Measurements from ENCODE around the gene SLC22A16. TPM values are rescaled to one million over a fixed set of nuclear protein-coding genes. Genes with fewer than 3 reads are reported as not detected.

The SLC22A16 gene
- total RNA-seq, 1 donor from 2014 or later, result not detected

GRCh38 chr6:110467566-110468140 is 8.8 kb downstream of the SLC22A16 start:
- no peak for FAIRE-seq

GRCh38 chr6:110462884-110463481 is 13.4 kb downstream of the SLC22A16 start:
- H3K9me3 Mint-ChIP-seq (ENCODE audit: unreplicated experiment), result peaks cover 31% of the 10 kb centered on the region
- DNase-seq (ENCODE audit: low read depth), result no peak
- Histone ChIP-seq H3K9me3 (ENCODE audit: insufficient read depth, low read depth, low read length) (no peaks in the 10 kb centered on the region), H3K36me3 (ENCODE audit: insufficient read depth, low read length) (no peaks in the 10 kb centered on the region), H3K27ac (ENCODE audit: low read depth, low read length) (no peak overlapping the region), H3K9ac (ENCODE audit: low read length) (no peak overlapping the region), H3K4me2 (ENCODE audit: low read length) (no peak overlapping the region), H3K27me3 (ENCODE audit: insufficient read depth, low read length) (peaks cover 4% of the 10 kb centered on the region), H3K4me1 (ENCODE audit: insufficient read depth, low read length) (no peaks in the 10 kb centered on the region), H4K20me1 (ENCODE audit: insufficient read depth, low read length) (no peaks in the 10 kb centered on the region), H3K79me2 (ENCODE audit: insufficient read depth, low read length) (no peaks in the 10 kb centered on the region), H2AFZ (ENCODE audit: low read depth, low read length) (no peak overlapping the region), H3K4me3 (ENCODE audit: insufficient read depth, low read depth, low read length) (no peak overlapping the region)
- TF ChIP-seq EZH2 (IDR thresholded peaks at IDR 0.05; ENCODE audit: insufficient read depth, low read length) (no peak), CTCF (IDR thresholded peaks at IDR 0.05; ENCODE audit: insufficient read depth, low read depth, low read length) (no peak)
- H3K36me3 Mint-ChIP-seq (ENCODE audit: low read depth, unreplicated experiment), result peaks cover 2% of the 10 kb centered on the region
- H3K4me3 Mint-ChIP-seq (ENCODE audit: unreplicated experiment), result no peak overlapping the region
- H3K4me1 Mint-ChIP-seq (ENCODE audit: low read depth, unreplicated experiment), result no peaks in the 10 kb centered on the region
- H3K27me3 Mint-ChIP-seq (ENCODE audit: low read depth, unreplicated experiment), result peaks cover 3% of the 10 kb centered on the region
- no peak for FAIRE-seq
- H3K27ac Mint-ChIP-seq (ENCODE audit: unreplicated experiment), result no peak overlapping the region

More at GRCh38 chr6:110467566-110468140, 8.8 kb downstream of the SLC22A16 start:
- Mint-ChIP-seq H3K36me3 (ENCODE audit: low read depth, unreplicated experiment) (no peaks in the 10 kb centered on the region), H3K27me3 (ENCODE audit: low read depth, unreplicated experiment) (peaks cover 7% of the 10 kb centered on the region), H3K4me1 (ENCODE audit: low read depth, unreplicated experiment) (no peaks in the 10 kb centered on the region), H3K4me3 (ENCODE audit: unreplicated experiment) (no peak overlapping the region), H3K27ac (ENCODE audit: unreplicated experiment) (no peak overlapping the region), H3K9me3 (ENCODE audit: unreplicated experiment) (peaks cover 21% of the 10 kb centered on the region)
- Histone ChIP-seq H3K79me2 (ENCODE audit: insufficient read depth, low read length) (no peaks in the 10 kb centered on the region), H3K36me3 (ENCODE audit: insufficient read depth, low read length) (no peaks in the 10 kb centered on the region), H3K27me3 (ENCODE audit: insufficient read depth, low read length) (peaks cover 6% of the 10 kb centered on the region), H3K9ac (ENCODE audit: low read length) (no peak overlapping the region), H3K9me3 (ENCODE audit: insufficient read depth, low read depth, low read length) (no peaks in the 10 kb centered on the region), H4K20me1 (ENCODE audit: insufficient read depth, low read length) (no peaks in the 10 kb centered on the region), H3K4me2 (ENCODE audit: low read length) (no peak overlapping the region), H3K4me3 (ENCODE audit: insufficient read depth, low read depth, low read length) (no peak overlapping the region), H3K27ac (ENCODE audit: low read depth, low read length) (no peak overlapping the region), H3K4me1 (ENCODE audit: insufficient read depth, low read length) (no peaks in the 10 kb centered on the region), H2AFZ (ENCODE audit: low read depth, low read length) (no peak overlapping the region)
- no peak for DNase-seq (ENCODE audit: low read depth)
- TF ChIP-seq EZH2 (IDR thresholded peaks at IDR 0.05; ENCODE audit: insufficient read depth, low read length), result no peak
- TF ChIP-seq CTCF (IDR thresholded peaks at IDR 0.05; ENCODE audit: insufficient read depth, low read depth, low read length), result no peak

- Mint-ChIP-seq H3K4me1 (ENCODE audit: low read depth, unreplicated experiment) (no peaks in the 10 kb centered on the region), H3K27me3 (ENCODE audit: low read depth, unreplicated experiment) (no peaks in the 10 kb centered on the region), H3K4me3 (ENCODE audit: unreplicated experiment) (no peak overlapping the region), H3K36me3 (ENCODE audit: low read depth, unreplicated experiment) (peaks cover 2% of the 10 kb centered on the region), H3K9me3 (ENCODE audit: unreplicated experiment) (peaks cover 30% of the 10 kb centered on the region), H3K27ac (ENCODE audit: unreplicated experiment) (no peak overlapping the region)
- peaks cover 2% of the 10 kb centered on the region for H3K27me3 ChIP-seq (ENCODE audit: insufficient read depth, low read length)
- TF ChIP-seq EZH2 (IDR thresholded peaks at IDR 0.05; ENCODE audit: insufficient read depth, low read length), result no peak
- no peak for TF ChIP-seq CTCF (IDR thresholded peaks at IDR 0.05; ENCODE audit: insufficient read depth, low read depth, low read length)
- H3K36me3 ChIP-seq (ENCODE audit: insufficient read depth, low read length), result no peaks in the 10 kb centered on the region
- no peak overlapping the region for H3K4me2 ChIP-seq (ENCODE audit: low read length)
- no peak overlapping the region for H3K4me3 ChIP-seq (ENCODE audit: insufficient read depth, low read depth, low read length)
- H3K4me1 ChIP-seq (ENCODE audit: insufficient read depth, low read length), result no peaks in the 10 kb centered on the region
- H2AFZ ChIP-seq (ENCODE audit: low read depth, low read length), result no peak overlapping the region
- no peaks in the 10 kb centered on the region for H4K20me1 ChIP-seq (ENCODE audit: insufficient read depth, low read length)
- FAIRE-seq, result no peak
- no peak overlapping the region for H3K9ac ChIP-seq (ENCODE audit: low read length)
- DNase-seq (ENCODE audit: low read depth), result no peak
- no peaks in the 10 kb centered on the region for H3K9me3 ChIP-seq (ENCODE audit: insufficient read depth, low read depth, low read length)
- H3K79me2 ChIP-seq (ENCODE audit: insufficient read depth, low read length), result no peaks in the 10 kb centered on the region
- H3K27ac ChIP-seq (ENCODE audit: low read depth, low read length), result no peak overlapping the region
Observed at GRCh38 chr6:110461376-110461775, 15.0 kb downstream of the SLC22A16 start.
